HL-60 (cell line): Measurements from ENCODE around the gene ANKFY1.
"Not testable (repeated sequence)": the region's sequence is repeated elsewhere in the genome, so short reads cannot be mapped to it uniquely, and the experiment has no call there.

ENCODE experiments used
- DNase-seq, 2 experiments: peaks; one replicate each; pipeline ENCODE4 v3.0.0-alpha.2; 2010 to 2020; ENCODE audit warnings: low read depth in 1 of 2, low spot score in 1 of 2
- H3K27ac ChIP-seq: fragments of 250-450 bp; sonication (Bioruptor Pico); replicated peaks from 2 replicates; pipeline ENCODE4 v1.5.1; 2020; ENCODE audit warnings: mild to moderate bottlenecking, moderate library complexity
- H3K27me3 ChIP-seq: fragments of 250-450 bp; sonication (Bioruptor Pico); 2 replicates; pipeline ENCODE4 v1.5.1; 2021; ENCODE audit warnings: mild to moderate bottlenecking, moderate library complexity; ENCODE audit not compliant: insufficient read depth, poor library complexity, severe bottlenecking
- H3K4me3 ChIP-seq: replicated peaks from 2 replicates; pipeline ENCODE4 v1.5.1; 2011; ENCODE audit warnings: mild to moderate bottlenecking, control low read depth, low read length; ENCODE audit not compliant: insufficient read depth
- CTCF ChIP-seq: IDR thresholded peaks from one replicate; pipeline ENCODE4 v1.5.1; 2011; ENCODE audit warnings: low read length, control low read depth, inconsistent platforms; ENCODE audit not compliant: insufficient read depth
- GABPA ChIP-seq: IDR thresholded peaks from 2 replicates; pipeline ENCODE4 v1.6.1; 2012; ENCODE audit warnings: low read depth
- POLR2AphosphoS5 ChIP-seq: IDR thresholded peaks from 2 replicates; pipeline ENCODE4 v1.6.1; 2012; ENCODE audit warnings: low read depth
- REST ChIP-seq: IDR thresholded peaks from 2 replicates; pipeline ENCODE4 v1.6.1; 2012; ENCODE audit warnings: low read depth; ENCODE audit not compliant: insufficient replicate concordance
- SPI1 ChIP-seq: IDR thresholded peaks from 2 replicates; pipeline ENCODE4 v1.6.1; 2012; ENCODE audit warnings: low read depth, mild to moderate bottlenecking, borderline replicate concordance

Gene ANKFY1

GRCh38 chr17:4256952-4257351 is 6.8 kb downstream of the ANKFY1 start:
- no peaks in the 10 kb centered on the region for H3K27me3 ChIP-seq
- H3K27ac ChIP-seq, result no peak overlapping the region
- H3K4me3 ChIP-seq, result no peak overlapping the region
- TF ChIP-seq POLR2AphosphoS5 (no peak), GABPA (no peak), REST (no peak), CTCF (no peak), SPI1 (no peak)
- DNase-seq, result no peak

- not testable (repeated sequence) for H3K4me3 ChIP-seq, DNase-seq, H3K27me3 ChIP-seq, H3K27ac ChIP-seq
Observed at GRCh38 chr17:4255271-4255670, 8.5 kb downstream of the ANKFY1 start.

GRCh38 chr17:4250887-4251286 is 12.9 kb downstream of the ANKFY1 start:
- no peak for DNase-seq
- Histone ChIP-seq H3K27me3 (no peaks in the 10 kb centered on the region), H3K27ac (no peak overlapping the region), H3K4me3 (no peak overlapping the region)
- TF ChIP-seq CTCF (no peak), POLR2AphosphoS5 (no peak), GABPA (no peak), REST (no peak), SPI1 (no peak)

- H3K4me3 ChIP-seq, result no peak overlapping the region
- peak in 1 of 2 experiments; percentile 20 for DNase-seq
- TF ChIP-seq POLR2AphosphoS5 (no peak), CTCF (peak; percentile 13)
- H3K27ac ChIP-seq, result no peak overlapping the region
- H3K27me3 ChIP-seq, result no peaks in the 10 kb centered on the region
Observed at GRCh38 chr17:4249452-4250029, 14.2 kb downstream of the ANKFY1 start.
